HepG2 (cell line): ENCODE results near the gene ENTPD5. TPM values are rescaled to one million over a fixed set of nuclear protein-coding genes. Genes with fewer than 3 reads are reported as not detected.

Experiments used
- ATF1 ChIP-seq: IDR thresholded peaks from 2 replicates; pipeline ENCODE4 v1.6.1; 2016; ENCODE audit warnings: mild to moderate bottlenecking, control low read depth
- CC2D1A ChIP-seq: sonication (generic); formaldehyde crosslinking; IDR thresholded peaks from 2 replicates; pipeline ENCODE4 v1.8.1; 2023; ENCODE audit warnings: mild to moderate bottlenecking, missing genetic modification reagents
- FOXK2 ChIP-seq: fragments of 450-650 bp; IDR thresholded peaks from 2 replicates; pipeline ENCODE4 v1.6.1; 2016
- HMGA1 ChIP-seq: sonication (generic); formaldehyde crosslinking; conservative IDR thresholded peaks from 2 replicates; pipeline ENCODE4 v1.4.0; 2020; ENCODE audit warnings: missing genetic modification reagents
- KLF13 ChIP-seq: sonication (generic); formaldehyde crosslinking; IDR thresholded peaks from 2 replicates; pipeline ENCODE4 v1.4.0; 2020; ENCODE audit warnings: mild to moderate bottlenecking, missing genetic modification reagents
- MEF2D ChIP-seq: sonication (generic); formaldehyde crosslinking; IDR thresholded peaks from 2 replicates; pipeline ENCODE4 v1.5.1; 2020; ENCODE audit warnings: mild to moderate bottlenecking, missing genetic modification reagents
- MXI1 ChIP-seq: IDR thresholded peaks from 3 replicates; pipeline ENCODE4 v1.6.1; 2012; ENCODE audit warnings: low read depth, low read length, inconsistent platforms, borderline replicate concordance
- NR2F1 ChIP-seq, 2 experiments: fragments of 450-650 bp in 1 of 2; formaldehyde crosslinking in 1 of 2; IDR thresholded peaks; 2 replicates each; pipeline versions ENCODE4 v1.5.0 to v1.6.1; 2016 to 2020; ENCODE audit warnings: mild to moderate bottlenecking in 1 of 2, missing compliant biosample characterization in 1 of 2, missing genetic modification reagents in 1 of 2, moderate library complexity in 1 of 2
- PCBP1 ChIP-seq: fragments of 200-400 bp; formaldehyde crosslinking; IDR thresholded peaks from 2 replicates; pipeline ENCODE4 v1.6.1; 2017; ENCODE audit warnings: mild to moderate bottlenecking, low read depth, low read length, borderline replicate concordance
- PHB2 ChIP-seq: fragments of 450-650 bp; IDR thresholded peaks from 2 replicates; pipeline ENCODE4 v1.6.1; 2018; ENCODE audit not compliant: partially characterized antibody
- RELA ChIP-seq: sonication (generic); formaldehyde crosslinking; IDR thresholded peaks from 2 replicates; pipeline ENCODE4 v1.4.0; 2020; ENCODE audit warnings: missing genetic modification reagents
- SIX4 ChIP-seq: sonication (generic); formaldehyde crosslinking; IDR thresholded peaks from 2 replicates; pipeline ENCODE4 v1.4.0; 2020; ENCODE audit warnings: missing genetic modification reagents
- SRSF9 ChIP-seq: fragments of 200-400 bp; formaldehyde crosslinking; IDR thresholded peaks from 2 replicates; pipeline ENCODE4 v1.6.1; 2018; ENCODE audit warnings: borderline replicate concordance, mild to moderate bottlenecking, low read depth, low read length; ENCODE audit not compliant: insufficient read depth, poor library complexity, severe bottlenecking
- TAF1 ChIP-seq: sonication (generic); formaldehyde crosslinking; IDR thresholded peaks from 2 replicates; pipeline ENCODE4 v1.4.0; 2020; ENCODE audit warnings: missing genetic modification reagents
- YY1 ChIP-seq: IDR thresholded peaks from 2 replicates; pipeline ENCODE4 v1.6.1; 2011; ENCODE audit warnings: low read length, low read depth, moderate library complexity, mild to moderate bottlenecking; ENCODE audit not compliant: insufficient read depth, insufficient replicate concordance
- ZNF10 ChIP-seq: sonication (generic); formaldehyde crosslinking; IDR thresholded peaks from 2 replicates; pipeline ENCODE4 v1.4.0; 2020; ENCODE audit warnings: mild to moderate bottlenecking, low read depth, missing genetic modification reagents, borderline replicate concordance
- ZNF224 ChIP-seq: sonication (generic); formaldehyde crosslinking; IDR thresholded peaks from 2 replicates; pipeline ENCODE4 v1.5.0; 2020; ENCODE audit warnings: mild to moderate bottlenecking, missing genetic modification reagents
- ZNF263 ChIP-seq: sonication (generic); formaldehyde crosslinking; IDR thresholded peaks from 2 replicates; pipeline ENCODE4 v1.4.0; 2020; ENCODE audit warnings: missing genetic modification reagents
- ZNF331 ChIP-seq: sonication (generic); formaldehyde crosslinking; IDR thresholded peaks from 2 replicates; pipeline ENCODE4 v1.4.0; 2020; ENCODE audit warnings: missing genetic modification reagents
- ZNF343 ChIP-seq: sonication (generic); formaldehyde crosslinking; IDR thresholded peaks from 2 replicates; pipeline ENCODE4 v1.4.0; 2020; ENCODE audit warnings: mild to moderate bottlenecking, missing genetic modification reagents
- ZNF441 ChIP-seq: sonication (generic); formaldehyde crosslinking; IDR thresholded peaks from 2 replicates; pipeline ENCODE4 v1.7.0; 2021; ENCODE audit warnings: missing genetic modification reagents, borderline replicate concordance
- ZNF484 ChIP-seq: sonication (generic); formaldehyde crosslinking; IDR thresholded peaks from 2 replicates; pipeline ENCODE4 v1.5.1; 2020; ENCODE audit warnings: mild to moderate bottlenecking, low read depth, missing genetic modification reagents, borderline replicate concordance
- ZNF558 ChIP-seq: sonication (generic); formaldehyde crosslinking; IDR thresholded peaks from 2 replicates; pipeline ENCODE4 v1.9.0; 2022; ENCODE audit warnings: mild to moderate bottlenecking, missing genetic modification reagents, borderline replicate concordance
- ZNF605 ChIP-seq: sonication (generic); formaldehyde crosslinking; IDR thresholded peaks from 2 replicates; pipeline ENCODE4 v1.8.0; 2022; ENCODE audit warnings: mild to moderate bottlenecking, missing genetic modification reagents
- ZNF629 ChIP-seq: sonication (generic); formaldehyde crosslinking; conservative IDR thresholded peaks from 2 replicates; pipeline ENCODE4 v1.5.0; 2020; ENCODE audit warnings: missing genetic modification reagents
- ZNF724P ChIP-seq: sonication (generic); formaldehyde crosslinking; IDR thresholded peaks from 2 replicates; pipeline ENCODE4 v1.8.0; 2022; ENCODE audit warnings: missing genetic modification reagents, borderline replicate concordance
- ZNF879 ChIP-seq: sonication (generic); formaldehyde crosslinking; IDR thresholded peaks from 2 replicates; pipeline ENCODE4 v1.8.1; 2023; ENCODE audit warnings: missing genetic modification reagents
- ZSCAN31 ChIP-seq: sonication (generic); formaldehyde crosslinking; IDR thresholded peaks from 2 replicates; pipeline ENCODE4 v1.5.0; 2020; ENCODE audit warnings: low read depth, mild to moderate bottlenecking, missing genetic modification reagents
- polyA plus RNA-seq, 8 experiments: library from polyadenylated mRNA; depleted of rRNA in 3 of 8; stranded (reverse) in 7 of 8; unstranded in 1 of 8; fragments of >200 nt; fragmentation: Illumina TruSeq in 4 of 8; extraction: Trizol in 4 of 8; gene quantifications; 2 replicates each; pipeline versions ENCODE4 v1.2.1 to v1.2.3, GENCODE V29; 2011 to 2016; ENCODE audit warnings: low read depth in 4 of 8, missing spikeins in 1 of 8, mixed read lengths in 1 of 8; ENCODE audit not compliant: insufficient read depth in 1 of 8
- total RNA-seq, 5 experiments: library from RNA; depleted of rRNA; stranded (reverse); fragments of >200 nt; fragmentation: Illumina TruSeq; extraction: Trizol; gene quantifications; 2 replicates each; pipeline ENCODE4 v1.2.3, GENCODE V29; 2016; ENCODE audit warnings: low read depth in 1 of 5
- TF ChIP-seq, protein P1 (sequence below): sonication (generic); formaldehyde crosslinking; IDR thresholded peaks from 2 replicates; pipeline ENCODE4 v1.8.0; 2022; ENCODE audit warnings: missing genetic modification reagents, mild to moderate bottlenecking, inconsistent platforms, borderline replicate concordance
- TF ChIP-seq, protein P2 (sequence below): sonication (generic); formaldehyde crosslinking; IDR thresholded peaks from 2 replicates; pipeline ENCODE4 v1.9.0; 2021; ENCODE audit warnings: missing genetic modification reagents, borderline replicate concordance

ENTPD5 gene
- total and polyA plus RNA-seq, 2 of the 13 experiments (the other 11 are each of a cell fraction or from before 2014, with no cell fraction given) = 33.8 to 43.3 TPM

DNA sequence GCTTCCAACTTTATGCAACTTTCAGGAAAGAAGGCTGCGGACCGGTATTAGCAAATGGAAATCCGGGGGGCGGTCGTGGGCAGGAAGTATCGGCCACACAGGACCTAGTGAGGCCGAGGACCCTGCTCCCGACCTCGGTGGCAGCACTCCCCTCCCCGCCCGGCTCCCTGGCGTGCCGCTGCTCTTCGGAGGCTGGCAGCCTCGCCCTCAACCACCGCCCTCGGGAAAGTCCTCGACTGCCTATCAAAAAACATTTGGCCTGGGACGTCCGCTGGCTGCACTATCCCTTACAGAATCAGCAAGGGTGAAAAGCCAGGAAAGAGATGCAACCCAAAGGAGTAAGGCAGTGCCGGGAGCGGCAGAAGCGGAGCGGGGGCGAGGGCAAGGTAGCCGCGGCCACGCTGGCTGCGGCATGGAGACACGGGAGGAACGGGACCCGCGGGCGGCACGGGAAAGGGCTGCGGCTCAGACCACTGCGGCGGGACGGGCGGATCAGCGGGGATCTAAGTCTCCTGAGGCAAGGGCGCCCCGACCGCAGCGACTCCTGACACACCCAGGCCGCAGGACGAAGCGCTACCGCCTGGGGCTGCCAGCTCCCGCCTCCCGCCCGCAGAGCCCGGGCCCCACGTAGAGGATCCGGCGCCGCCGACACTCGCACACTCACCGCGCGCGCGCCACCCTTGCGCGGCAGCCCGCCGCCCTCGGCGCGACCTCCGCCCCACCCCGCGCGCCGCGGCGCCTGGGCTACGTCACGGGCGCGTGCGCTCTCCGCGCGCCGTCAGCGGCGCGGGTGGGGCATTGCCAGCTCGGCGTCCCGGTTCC lies at the start of gene ENTPD5, which contains the start of gene BBOF1 (continued):
- TF ChIP-seq ZNF629 (no peak), MXI1 (peak; percentile 96), ZNF10 (CRISPR knock-in tag) (no peak), MEF2D (CRISPR knock-in tag) (no peak), KLF13 (CRISPR knock-in tag) (no peak), TAF1 (CRISPR knock-in tag) (peak; percentile 75), ZNF441 (no peak), FOXK2 (no peak), PHB2 (no peak), RELA (CRISPR knock-in tag) (no peak), ZNF331 (CRISPR knock-in tag) (no peak; the same call in 1 of the 2 replicates), NR2F1 (CRISPR knock-in tag; IDR thresholded peaks at IDR 0.05) (no peak), HMGA1 (no peak), ZSCAN31 (CRISPR knock-in tag) (peak; percentile 9; the same call in 1 of the 2 replicates), PCBP1 (0 out of 2 replicates have a peak, but pooled peaks have one; percentile 22), ZNF879 (no peak), ZNF343 (no peak), YY1 (peak; percentile 60), ZNF263 (CRISPR knock-in tag) (peak; percentile 29; the same call in 1 of the 2 replicates), SRSF9 (no peak), SIX4 (CRISPR knock-in tag) (no peak; the same call in 1 of the 2 replicates), ZNF558 (CRISPR knock-in tag) (0 out of 2 replicates have a peak, but pooled peaks have one; percentile 49), ATF1 (CRISPR knock-in tag) (no peak), ZNF484 (CRISPR knock-in tag) (no peak), CC2D1A (no peak), ZNF224 (0 out of 2 replicates have a peak, but pooled peaks have one; percentile 76), ZNF605 (CRISPR knock-in tag) (no peak), ZNF724P (0 out of 2 replicates have a peak, but pooled peaks have one; percentile 38)
- TF ChIP-seq, protein P1, sequence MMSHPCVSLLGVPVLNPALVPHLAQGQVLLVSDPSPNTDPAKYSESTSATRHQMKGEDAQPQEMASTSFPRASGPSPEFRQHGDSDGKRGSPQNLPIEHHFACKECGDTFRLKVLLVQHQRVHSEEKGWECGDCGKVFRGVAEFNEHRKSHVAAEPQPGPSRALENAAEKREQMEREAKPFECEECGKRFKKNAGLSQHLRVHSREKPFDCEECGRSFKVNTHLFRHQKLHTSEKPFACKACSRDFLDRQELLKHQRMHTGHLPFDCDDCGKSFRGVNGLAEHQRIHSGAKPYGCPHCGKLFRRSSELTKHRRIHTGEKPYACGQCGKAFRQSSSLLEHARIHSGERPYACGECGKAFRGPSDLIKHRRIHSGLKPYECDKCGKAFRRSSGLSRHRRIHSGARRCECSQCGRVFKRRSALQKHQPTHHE (CRISPR knock-in tag) = peak; percentile 56; the same call in 1 of the 2 replicates
- TF ChIP-seq, protein P2, sequence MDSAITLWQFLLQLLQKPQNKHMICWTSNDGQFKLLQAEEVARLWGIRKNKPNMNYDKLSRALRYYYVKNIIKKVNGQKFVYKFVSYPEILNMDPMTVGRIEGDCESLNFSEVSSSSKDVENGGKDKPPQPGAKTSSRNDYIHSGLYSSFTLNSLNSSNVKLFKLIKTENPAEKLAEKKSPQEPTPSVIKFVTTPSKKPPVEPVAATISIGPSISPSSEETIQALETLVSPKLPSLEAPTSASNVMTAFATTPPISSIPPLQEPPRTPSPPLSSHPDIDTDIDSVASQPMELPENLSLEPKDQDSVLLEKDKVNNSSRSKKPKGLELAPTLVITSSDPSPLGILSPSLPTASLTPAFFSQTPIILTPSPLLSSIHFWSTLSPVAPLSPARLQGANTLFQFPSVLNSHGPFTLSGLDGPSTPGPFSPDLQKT = no peak
